Rectal smooth muscle tissue (tissue), 1 donor: ENCODE results near the gene HEXD.

Experiments
- H3K27ac ChIP-seq: one replicate; pipeline ENCODE4 v1.7.0; 2013; ENCODE audit warnings: low read depth, low read length, inconsistent platforms
- H3K27me3 ChIP-seq: one replicate; pipeline ENCODE4 v1.7.0; 2013; ENCODE audit warnings: low read length; ENCODE audit not compliant: control insufficient read depth, insufficient read depth
- H3K36me3 ChIP-seq: one replicate; pipeline ENCODE4 v1.7.0; 2013; ENCODE audit warnings: low read length; ENCODE audit not compliant: control insufficient read depth, insufficient read depth
- H3K4me1 ChIP-seq: one replicate; pipeline ENCODE4 v1.7.0; 2013; ENCODE audit warnings: low read length; ENCODE audit not compliant: control insufficient read depth, insufficient read depth
- H3K4me3 ChIP-seq: one replicate; pipeline ENCODE4 v1.7.0; 2013; ENCODE audit warnings: low read length
- H3K9ac ChIP-seq: one replicate; pipeline ENCODE4 v1.7.0; 2013; ENCODE audit warnings: low read length

The HEXD gene

GRCh38 chr17:82436601-82437324 is 18.6 kb downstream of the HEXD start:
- H3K27me3 ChIP-seq, result no peaks in the 10 kb centered on the region
- no peak overlapping the region for H3K9ac ChIP-seq
- no peaks in the 10 kb centered on the region for H3K4me1 ChIP-seq
- H3K4me3 ChIP-seq, result no peak overlapping the region
- H3K27ac ChIP-seq, result no peak overlapping the region
- peaks cover 5% of the 10 kb centered on the region for H3K36me3 ChIP-seq

GRCh38 chr17:82437325-82437668 is 19.1 kb downstream of the HEXD start:
- Histone ChIP-seq H3K9ac (no peak overlapping the region), H3K36me3 (peaks cover 5% of the 10 kb centered on the region), H3K27ac (no peak overlapping the region), H3K27me3 (no peaks in the 10 kb centered on the region), H3K4me3 (no peak overlapping the region), H3K4me1 (no peaks in the 10 kb centered on the region)

- H3K4me3 ChIP-seq, result no peak overlapping the region
- no peaks in the 10 kb centered on the region for H3K27me3 ChIP-seq
- H3K27ac ChIP-seq, result no peak overlapping the region
- peaks cover 8% of the 10 kb centered on the region for H3K36me3 ChIP-seq
- no peaks in the 10 kb centered on the region for H3K4me1 ChIP-seq
- no peak overlapping the region for H3K9ac ChIP-seq
Observed at GRCh38 chr17:82438401-82439193, 20.4 kb downstream of the HEXD start.

GRCh38 chr17:82439194-82439828 is 21.2 kb downstream of the HEXD start:
- Histone ChIP-seq H3K9ac (no peak overlapping the region), H3K27ac (no peak overlapping the region), H3K4me1 (no peaks in the 10 kb centered on the region), H3K27me3 (no peaks in the 10 kb centered on the region), H3K4me3 (no peak overlapping the region), H3K36me3 (peaks cover 14% of the 10 kb centered on the region)

GRCh38 chr17:82439829-82440365 is 21.8 kb downstream of the HEXD start:
- Histone ChIP-seq H3K27me3 (no peaks in the 10 kb centered on the region), H3K4me1 (no peaks in the 10 kb centered on the region), H3K4me3 (no peak overlapping the region), H3K27ac (no peak overlapping the region), H3K36me3 (peaks cover 18% of the 10 kb centered on the region), H3K9ac (no peak overlapping the region)

- no peaks in the 10 kb centered on the region for H3K27me3 ChIP-seq
- peaks cover 18% of the 10 kb centered on the region for H3K36me3 ChIP-seq
- no peak overlapping the region for H3K9ac ChIP-seq
- H3K4me1 ChIP-seq, result no peaks in the 10 kb centered on the region
- no peak overlapping the region for H3K27ac ChIP-seq
- H3K4me3 ChIP-seq, result no peak overlapping the region
Observed at GRCh38 chr17:82440469-82440981, 22.4 kb downstream of the HEXD start.

- H3K4me3 ChIP-seq, result no peak overlapping the region
- H3K4me1 ChIP-seq, result no peaks in the 10 kb centered on the region
- no peak overlapping the region for H3K9ac ChIP-seq
- H3K27ac ChIP-seq, result no peak overlapping the region
- no peaks in the 10 kb centered on the region for H3K27me3 ChIP-seq
- peaks cover 16% of the 10 kb centered on the region for H3K36me3 ChIP-seq
Observed at GRCh38 chr17:82440991-82441627, 23.0 kb downstream of the HEXD start.

- Histone ChIP-seq H3K36me3 (peaks cover 16% of the 10 kb centered on the region), H3K4me3 (no peak overlapping the region), H3K9ac (no peak overlapping the region), H3K27me3 (no peaks in the 10 kb centered on the region), H3K27ac (no peak overlapping the region), H3K4me1 (no peaks in the 10 kb centered on the region)
Observed at GRCh38 chr17:82441691-82442487, 23.7 kb downstream of the HEXD start.

- Histone ChIP-seq H3K9ac (no peak overlapping the region), H3K4me1 (no peaks in the 10 kb centered on the region), H3K27ac (no peak overlapping the region), H3K27me3 (no peaks in the 10 kb centered on the region), H3K36me3 (peaks cover 13% of the 10 kb centered on the region), H3K4me3 (no peak overlapping the region)
Observed at GRCh38 chr17:82442643-82443464, 24.7 kb downstream of the HEXD start.

GRCh38 chr17:82443465-82444283 is 25.5 kb downstream of the HEXD start:
- Histone ChIP-seq H3K36me3 (peaks cover 13% of the 10 kb centered on the region), H3K9ac (no peak overlapping the region), H3K4me3 (no peak overlapping the region), H3K27ac (no peak overlapping the region), H3K4me1 (no peaks in the 10 kb centered on the region), H3K27me3 (no peaks in the 10 kb centered on the region)
